ENCODE results near the gene SF3A2. TPM values are rescaled to one million over a fixed set of nuclear protein-coding genes. Genes with fewer than 3 reads are reported as not detected.
"Not testable (repeated sequence)": the region's sequence is repeated elsewhere in the genome, so short reads cannot be mapped to it uniquely, and the experiment has no call there.

SF3A2 gene
- total RNA-seq, 1 donor from 2014 or later: 39.7 TPM

DNA sequence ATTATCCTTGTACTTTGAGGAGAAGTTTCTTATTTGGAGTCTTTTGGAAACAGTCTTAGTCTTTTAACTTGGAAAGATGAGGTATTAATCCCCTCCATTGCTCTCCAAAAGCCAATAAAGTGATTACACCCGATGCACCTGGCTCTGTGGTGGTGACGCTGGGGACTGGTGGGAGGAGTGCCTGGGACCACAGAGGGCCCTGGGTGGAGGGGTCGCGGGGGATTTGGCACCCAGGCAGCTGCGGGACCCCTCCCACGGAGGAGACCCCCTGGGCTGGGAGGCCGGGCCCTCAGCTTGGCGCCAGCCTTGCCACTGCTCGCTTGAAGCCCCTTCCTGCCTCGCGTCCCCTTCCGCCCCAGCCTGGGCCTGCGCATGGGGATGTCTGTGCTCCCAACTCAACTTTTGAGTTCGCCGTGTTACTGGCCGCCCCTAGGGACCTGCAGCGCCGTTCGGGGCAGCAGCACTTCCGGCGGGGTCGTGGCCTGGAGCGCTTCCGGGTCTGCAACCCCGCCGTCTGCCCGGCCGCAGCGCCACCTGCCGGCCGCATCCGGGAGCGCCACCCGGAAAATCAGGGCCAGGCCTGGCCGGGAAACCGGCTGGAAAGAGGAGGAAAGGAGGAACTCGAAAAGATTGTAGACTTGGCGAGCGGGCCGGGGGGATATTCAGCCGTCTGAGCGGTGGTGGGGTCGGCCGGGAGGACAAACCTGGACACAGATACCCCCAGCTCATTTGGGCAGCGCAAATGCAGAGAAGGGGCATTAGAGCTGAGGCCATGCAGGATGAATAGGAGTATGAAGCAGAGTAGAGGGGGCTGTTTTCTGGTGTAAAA lies 36.9 kb downstream of the SF3A2 start:
- DNase-seq (ENCODE audit: low spot score): peak; percentile 64

DNA sequence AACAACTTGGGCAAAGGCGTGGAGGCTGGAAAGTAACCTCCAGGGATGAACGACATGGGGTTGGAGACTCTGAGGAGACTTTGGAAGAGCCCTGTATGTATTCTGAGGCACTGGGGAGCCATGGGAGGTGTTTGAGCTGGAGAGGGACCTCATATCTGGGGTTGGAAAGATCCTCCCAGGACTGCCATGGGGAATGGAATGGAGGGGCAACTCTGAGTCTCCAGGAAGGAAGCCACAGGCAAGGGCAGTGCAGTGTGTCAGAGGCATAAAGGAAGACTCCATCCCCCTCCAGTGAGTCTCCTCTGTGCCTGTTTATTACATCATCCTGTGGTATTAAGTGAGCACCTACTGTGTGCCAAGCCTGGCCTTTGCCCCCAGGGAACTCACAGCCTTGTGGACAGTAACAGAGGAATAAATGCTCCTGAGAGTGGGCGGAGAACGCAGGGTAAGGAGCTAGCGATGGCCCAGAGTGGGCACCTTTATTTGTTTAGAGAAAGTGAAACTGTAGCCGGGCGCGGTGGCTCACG lies 37.6 kb downstream of the SF3A2 start:
- DNase-seq (ENCODE audit: low spot score): no peak

DNA sequence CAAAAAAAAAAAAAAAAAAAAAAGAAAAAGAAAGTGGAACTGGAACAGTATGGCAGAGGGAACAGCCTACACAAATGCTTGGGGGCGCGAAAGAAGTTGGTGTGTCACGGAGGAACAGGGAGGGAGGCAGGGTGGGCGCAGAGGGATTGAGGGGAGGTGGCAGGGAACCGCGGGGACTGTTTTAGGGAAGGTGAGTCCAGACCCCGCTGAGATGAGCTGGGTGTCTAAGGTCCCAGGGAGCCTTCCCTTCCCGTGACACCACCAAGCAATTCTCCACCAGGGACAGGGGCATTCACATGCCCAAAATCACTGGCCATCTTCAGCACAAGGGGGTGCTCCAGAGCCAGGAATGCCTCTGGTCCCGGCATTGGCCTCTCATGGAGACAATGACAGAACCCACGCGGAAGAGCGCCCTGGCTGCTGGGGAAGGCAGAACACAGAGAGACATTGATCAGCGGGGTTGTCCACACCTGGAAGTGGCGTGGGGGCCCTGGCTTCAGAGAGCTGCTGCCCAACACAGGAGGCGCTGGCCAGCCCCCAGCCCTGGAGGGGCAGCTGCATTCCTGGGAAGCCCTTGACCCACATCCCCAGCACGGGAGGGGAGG lies 38.4 kb downstream of the SF3A2 start:
- DNase-seq (ENCODE audit: low spot score): peak; percentile 51

DNA sequence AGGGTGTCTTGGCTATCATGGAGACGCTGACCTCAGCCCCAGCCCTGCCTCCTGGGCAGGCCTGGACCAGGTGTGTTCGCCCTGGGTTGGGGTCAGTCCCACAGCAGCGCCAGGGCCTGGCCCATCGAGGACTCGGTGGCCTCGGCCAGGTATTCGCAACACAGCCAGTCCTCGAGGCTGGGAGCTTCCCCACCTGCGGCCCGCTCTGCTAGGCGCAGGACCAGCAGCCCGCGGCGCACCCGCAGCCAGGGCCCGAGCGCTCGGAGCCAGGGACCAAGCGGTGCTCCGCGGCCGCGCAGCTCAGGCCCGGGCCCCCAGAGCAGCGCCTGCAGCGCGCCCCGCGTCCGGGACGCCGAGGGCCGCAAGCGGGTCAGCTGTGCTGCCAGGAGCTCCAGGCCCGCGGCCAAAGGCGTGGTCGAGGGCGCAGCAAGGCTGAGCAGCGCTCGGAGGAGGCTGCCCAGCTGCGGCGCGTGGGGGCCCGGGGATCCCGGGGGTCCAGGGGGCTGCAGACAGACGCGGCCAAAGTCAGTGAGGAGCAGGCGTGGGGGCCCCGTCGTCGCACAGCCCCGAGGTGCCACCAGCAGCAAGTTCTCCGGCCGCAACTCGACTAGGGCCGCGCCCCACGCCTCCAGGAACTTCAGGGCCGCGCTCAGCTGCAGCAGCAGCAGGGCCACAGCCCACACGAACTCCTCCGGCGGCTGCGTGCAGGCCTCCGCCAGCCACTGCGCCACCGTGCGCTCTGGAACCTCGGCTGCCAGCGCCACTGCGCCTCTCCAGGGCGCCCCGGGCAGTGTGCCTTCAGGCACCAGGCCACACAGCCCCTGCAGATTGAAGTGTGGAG lies 39.2 kb downstream of the SF3A2 start:
- DNase-seq (ENCODE audit: low spot score): no peak

DNA sequence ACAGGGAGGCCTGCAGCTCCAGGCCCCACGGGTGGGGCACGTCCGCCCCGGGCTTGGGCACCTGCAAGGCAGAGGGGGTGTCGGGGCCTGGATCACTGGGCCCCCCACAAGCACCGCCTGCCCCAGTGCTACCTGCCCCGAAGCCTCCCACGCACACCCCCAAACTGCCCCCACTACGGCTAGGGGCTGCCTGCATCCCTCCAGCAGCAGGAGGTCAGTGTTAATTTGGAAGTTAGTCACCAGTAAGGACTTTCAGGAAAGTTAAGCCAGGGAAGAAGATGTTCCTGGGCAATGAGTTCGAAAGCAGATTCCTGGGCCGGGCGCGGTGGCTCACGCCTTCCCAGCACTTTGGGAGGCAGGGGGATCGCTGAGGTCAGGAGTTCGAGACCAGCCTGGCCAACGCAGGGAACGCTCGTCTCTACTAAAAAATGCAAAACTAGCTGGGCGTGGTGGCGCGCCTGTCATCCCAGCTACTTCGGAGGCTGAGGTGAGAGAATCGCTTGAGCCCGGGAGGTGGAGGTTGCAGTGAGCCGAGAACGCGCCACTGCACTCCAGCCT lies 39.9 kb downstream of the SF3A2 start:
- DNase-seq (ENCODE audit: low spot score): no peak

DNA sequence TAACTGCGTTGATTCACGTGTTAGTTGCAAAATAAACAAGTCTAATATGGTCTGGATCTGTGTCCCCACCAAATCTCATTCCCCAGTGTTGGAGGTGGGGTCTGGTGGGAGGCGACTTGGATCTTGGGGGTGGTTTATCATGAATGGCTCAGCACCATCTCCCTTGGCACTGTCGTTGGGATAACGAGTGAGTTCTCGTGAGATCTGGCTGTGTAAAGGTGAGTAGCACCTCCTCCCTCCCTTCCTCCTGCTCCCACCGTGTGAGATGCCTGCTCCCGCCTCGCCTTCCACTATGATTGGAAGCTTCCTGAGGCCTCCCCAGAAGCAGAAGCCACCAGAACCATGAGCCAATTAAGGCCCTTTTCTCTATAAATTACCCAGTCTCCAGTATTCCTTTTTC lies 40.5 kb downstream of the SF3A2 start:
- DNase-seq (ENCODE audit: low spot score): no peak

DNA sequence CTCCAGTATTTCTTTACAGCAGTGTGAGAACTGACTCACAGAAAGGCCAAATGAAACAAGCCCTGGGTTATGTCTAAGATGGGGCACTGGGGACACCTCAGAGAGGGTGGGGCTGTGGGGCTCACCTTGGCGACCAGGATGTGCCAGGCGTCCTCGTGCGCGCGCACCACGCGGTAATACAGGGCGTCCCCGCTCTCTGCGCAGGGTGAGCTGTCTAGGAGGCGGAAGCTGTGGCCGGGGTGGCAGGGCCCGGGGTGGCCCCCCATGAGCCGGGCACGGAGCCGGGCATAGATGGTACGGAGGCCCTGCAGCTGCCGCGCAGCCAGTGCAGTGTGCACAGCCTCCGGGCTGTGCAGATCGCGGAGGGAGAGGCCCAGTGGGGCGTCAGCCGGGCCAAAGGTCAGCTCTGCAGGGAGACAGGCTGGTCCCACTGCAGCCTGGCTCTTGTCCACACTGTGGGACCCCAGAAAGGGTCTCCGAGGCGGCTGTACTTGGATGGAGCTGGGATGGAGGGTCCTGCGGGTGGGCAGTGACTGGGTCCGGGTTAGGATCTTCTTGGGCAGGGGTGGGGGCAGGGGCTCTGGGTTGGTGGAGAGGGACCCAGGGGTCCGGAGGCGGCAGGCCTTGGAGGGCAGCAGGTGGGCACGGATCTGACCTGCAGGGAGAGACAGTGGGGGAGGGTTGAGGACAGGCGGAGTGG lies 42.0 kb downstream of the SF3A2 start:
- DNase-seq (ENCODE audit: low spot score): no peak

DNA sequence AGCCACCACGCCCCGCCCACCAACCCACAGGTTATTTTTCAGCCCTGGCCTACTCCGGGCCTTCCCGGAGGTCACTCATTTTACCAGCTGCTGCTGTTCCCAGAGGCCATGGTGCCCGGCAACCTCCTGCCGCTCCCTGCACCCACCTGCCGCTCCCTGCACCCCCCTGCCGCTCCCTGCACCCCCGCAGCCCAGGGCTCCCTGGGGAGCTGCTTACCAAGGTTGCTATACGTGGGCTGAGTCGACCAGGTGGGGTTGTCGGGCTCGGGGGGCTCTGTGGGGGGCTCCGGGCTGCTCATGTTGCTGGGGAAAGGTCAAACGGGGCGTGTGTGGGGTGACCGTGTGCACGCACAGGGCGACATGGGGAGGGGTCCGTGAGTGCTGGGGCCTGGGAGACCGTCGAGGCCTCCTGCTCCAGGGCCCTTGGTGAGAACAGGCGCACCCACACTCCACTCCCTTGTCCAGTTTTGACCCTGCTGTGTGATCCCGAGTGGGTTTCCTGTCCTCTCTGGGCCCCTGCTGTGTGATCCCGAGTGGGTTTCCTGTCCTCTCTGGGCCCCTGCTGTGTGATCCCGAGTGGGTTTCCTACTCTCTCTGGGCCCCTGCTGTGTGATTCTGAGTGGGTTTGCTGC lies 44.1 kb downstream of the SF3A2 start:
- DNase-seq (ENCODE audit: low spot score): no peak

DNA sequence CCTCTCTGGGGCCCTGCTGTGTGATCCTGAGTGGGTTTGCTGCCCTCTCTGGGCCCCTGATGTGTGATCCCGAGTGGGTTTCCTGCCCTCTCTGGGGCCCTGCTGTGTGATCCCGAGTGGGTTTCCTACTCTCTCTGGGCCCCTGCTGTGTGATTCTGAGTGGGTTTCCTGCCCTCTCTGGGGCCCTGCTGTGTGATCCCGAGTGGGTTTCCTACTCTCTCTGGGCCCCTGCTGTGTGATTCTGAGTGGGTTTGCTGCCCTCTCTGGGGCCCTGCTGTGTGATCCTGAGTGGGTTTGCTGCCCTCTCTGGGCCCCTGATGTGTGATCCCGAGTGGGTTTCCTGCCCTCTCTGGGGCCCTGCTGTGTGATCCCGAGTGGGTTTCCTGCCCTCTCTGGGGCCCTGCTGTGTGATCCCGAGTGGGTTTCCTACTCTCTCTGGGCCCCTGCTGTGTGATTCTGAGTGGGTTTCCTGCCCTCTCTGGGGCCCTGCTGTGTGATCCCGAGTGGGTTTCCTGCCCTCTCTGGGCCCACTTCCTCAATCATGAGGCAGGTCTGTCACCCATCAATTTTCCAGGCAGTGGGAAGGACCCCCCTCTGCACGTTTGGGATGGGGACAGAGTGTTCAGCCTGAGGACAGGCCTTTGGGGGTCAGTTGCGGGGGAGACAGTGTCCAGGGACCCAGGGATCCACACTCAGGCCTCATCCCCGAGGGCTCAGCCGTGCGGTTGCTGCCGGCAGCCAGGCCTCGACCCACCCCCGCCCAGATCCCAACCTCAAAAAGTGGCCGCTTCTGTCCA lies 44.8 kb downstream of the SF3A2 start:
- DNase-seq (ENCODE audit: low spot score): not testable (repeated sequence)

DNA sequence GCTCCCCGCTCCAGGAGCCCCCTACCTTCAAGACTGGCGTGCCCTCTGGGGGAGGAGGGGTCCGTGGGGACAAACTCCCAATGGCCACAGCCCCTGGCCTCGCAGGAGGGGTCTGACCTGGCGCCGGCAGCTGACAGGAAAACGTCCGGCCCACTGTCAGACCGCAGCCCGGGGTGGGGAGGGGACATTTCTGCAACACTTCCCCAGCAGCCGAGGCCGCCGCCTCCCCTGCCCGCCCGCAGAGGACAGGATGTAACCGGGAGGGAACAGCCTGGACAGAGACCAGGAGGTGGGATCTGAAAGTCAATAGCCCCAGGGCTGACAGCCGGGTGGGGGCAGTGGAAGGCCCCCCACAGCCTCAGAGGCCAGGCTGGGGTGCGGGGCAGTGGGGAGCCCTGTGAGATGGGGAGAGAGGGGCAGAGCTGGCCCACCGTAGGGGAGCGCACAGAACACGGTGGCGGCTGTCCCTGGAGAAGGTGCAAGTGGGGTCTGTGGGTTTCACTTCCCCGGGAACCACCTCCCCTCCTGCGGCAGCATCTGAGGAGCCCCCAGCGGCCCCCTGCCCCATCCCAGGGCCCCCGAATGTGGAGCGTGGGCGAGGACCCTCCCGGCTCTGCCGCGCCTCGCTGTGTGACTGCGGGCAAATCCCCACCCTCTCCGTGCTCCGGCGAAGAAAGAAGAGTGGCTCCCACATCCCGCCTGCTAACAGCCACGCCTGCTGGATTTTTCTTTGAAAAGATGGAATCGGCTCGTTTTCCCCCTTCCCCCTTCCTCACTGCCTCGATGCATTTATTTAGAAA lies 45.6 kb downstream of the SF3A2 start, which contains the start of gene PEAK3:
Gene PEAK3, minus strand, starts transcription at position 114 of the 800 bp plus-strand sequence. CDS start 1,244 bp downstream, outside the sequence.
- no peak for DNase-seq (ENCODE audit: low spot score)

DNA sequence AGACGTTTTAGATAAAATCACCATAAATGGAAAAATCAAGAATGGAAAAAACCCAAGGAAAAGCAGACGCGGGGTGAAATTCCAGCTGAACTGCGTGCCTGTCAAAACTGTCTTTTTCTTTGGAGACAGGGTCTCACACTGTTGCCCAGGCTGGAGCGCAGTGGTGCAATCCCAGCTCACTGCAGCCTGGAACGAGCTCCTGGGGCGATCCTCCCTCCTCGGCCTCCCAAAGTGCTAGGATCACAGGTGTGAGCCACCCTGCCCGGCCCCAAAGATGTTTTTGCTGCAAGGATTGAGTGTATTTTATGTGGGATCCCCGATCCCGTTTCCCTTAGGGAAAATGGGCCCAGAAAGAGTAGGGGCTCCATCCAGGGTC lies 46.2 kb downstream of the SF3A2 start:
- no peak for DNase-seq (ENCODE audit: low spot score)

DNA sequence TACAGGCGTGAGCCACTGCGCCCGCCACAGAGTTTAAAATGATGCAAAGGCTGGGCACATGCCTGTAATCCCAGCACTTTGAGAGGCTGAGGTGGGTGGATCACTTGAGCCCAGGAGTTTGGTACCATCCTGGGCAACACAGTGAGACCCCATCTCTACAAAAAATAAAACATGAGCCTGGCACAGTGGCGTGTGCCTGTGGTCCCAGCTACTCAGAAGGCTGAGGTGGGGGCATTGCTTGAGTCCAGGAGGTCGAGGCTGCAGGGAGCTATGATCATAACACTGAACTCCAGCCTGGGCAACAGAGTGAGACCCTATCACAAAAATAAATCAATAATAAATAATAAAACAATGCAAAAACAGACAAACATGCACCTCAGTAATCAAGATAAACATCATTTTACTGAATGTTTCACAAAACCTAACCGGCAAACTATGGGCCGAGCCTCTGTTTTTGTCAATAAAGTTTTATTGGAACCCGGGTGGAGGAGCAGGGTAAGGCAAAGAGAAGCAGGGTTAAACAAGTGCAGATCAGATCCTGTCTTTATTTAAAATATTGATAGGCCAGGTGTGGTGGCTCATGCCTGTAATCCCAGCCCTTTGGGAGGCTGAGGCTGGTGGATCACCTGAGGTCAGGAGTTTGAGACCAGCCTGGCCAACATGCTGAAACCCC lies 47.3 kb downstream of the SF3A2 start:
- DNase-seq (ENCODE audit: low spot score): no peak

DNA sequence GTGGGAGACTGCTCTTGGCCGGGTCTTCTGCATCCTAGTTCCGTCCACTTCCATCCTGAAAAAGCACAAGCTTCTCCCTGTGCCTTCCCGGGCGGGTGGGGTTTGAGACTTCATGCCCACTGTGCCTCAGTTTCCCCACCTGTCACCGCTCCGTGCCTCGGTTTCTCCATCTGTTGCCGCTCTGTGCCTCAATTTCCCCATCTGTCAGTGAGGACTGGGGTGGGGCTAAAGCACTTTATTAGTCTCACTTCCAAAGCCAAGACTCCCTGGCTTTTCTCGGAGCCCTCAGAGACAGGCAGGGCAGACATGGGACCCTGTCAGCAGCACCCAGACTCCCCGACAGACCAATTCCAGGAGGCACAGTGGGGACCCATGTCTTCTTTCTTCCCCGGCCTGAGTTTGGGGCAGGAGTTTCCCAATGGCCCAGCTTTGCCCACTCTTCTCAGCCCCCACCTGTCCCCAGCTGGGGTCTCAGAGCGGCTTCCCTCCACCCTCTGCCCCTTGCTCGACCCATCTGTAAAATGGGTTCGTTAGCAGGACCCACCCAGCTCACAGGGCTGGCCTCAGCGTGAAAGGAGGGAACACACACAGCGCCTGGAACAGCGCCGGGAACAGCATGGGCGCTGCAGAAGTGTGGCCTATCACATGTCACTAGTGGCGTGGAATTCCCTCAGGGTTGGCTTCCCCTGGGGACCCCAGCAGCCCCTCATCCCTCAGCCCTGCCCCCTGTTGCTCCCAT lies 49.9 kb downstream of the SF3A2 start:
- no peak for DNase-seq (ENCODE audit: low spot score)

DNA sequence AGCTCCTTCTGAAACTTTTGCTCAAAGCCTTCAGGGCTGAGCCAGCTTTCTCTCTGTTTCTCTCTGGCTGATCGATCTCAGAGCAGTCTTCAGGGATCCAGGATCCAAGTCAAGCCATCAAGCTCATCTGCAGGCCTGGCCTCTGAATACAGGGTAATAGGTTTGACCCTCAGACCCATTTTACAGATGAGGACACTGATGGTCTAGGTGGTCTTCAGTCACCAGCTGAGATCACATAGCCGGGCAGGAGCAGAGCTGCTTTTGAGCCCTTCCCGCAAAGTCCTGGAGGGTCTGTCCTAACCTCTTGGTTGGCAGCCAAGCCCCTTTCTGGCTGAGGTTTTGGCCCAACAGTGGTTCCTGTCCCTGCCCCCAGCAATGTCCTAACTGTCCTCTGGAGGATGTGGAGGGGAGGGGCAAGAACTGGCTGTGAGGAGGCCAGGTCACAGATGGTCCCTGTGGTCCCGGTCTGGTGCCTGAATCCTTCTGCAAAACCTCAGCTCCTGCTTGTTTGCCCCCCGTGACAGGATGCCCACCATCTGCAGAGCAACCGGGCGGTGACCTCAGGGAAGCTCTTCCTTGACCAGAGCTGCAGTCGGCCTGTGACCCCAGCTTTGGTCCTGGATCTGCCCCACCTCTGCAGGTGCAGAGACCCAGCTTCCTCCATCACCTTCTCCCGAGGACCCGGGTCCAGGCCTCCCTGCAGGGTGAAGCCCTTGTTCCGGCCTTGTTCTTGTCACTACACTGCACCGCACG lies 51.1 kb downstream of the SF3A2 start:
- DNase-seq (ENCODE audit: low spot score): no peak

DNA sequence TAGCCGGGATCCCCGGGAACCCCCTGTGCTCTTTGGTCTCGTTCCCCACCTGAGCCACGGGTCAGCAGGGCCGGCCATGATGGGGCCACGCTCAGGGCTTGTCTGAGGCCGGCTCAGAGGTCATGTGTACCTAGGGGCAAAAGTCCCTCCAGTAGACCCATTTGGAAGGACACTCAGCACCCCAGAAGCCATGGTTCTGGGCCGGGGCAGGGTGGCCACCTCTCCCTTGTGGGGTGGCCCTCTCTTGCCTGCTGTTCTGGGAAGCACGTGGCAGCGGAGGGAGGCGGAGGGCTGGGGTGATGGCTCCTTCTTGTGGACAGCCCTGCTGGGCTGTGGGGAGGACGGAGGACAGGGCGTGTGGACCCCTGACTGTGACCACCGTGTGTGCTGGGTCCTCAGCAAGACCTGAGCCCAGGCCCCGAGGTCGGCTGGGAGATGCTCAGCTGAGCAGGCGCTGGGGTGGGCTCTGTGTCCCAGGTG lies 51.8 kb downstream of the SF3A2 start:
- no peak for DNase-seq (ENCODE audit: low spot score)

DNA sequence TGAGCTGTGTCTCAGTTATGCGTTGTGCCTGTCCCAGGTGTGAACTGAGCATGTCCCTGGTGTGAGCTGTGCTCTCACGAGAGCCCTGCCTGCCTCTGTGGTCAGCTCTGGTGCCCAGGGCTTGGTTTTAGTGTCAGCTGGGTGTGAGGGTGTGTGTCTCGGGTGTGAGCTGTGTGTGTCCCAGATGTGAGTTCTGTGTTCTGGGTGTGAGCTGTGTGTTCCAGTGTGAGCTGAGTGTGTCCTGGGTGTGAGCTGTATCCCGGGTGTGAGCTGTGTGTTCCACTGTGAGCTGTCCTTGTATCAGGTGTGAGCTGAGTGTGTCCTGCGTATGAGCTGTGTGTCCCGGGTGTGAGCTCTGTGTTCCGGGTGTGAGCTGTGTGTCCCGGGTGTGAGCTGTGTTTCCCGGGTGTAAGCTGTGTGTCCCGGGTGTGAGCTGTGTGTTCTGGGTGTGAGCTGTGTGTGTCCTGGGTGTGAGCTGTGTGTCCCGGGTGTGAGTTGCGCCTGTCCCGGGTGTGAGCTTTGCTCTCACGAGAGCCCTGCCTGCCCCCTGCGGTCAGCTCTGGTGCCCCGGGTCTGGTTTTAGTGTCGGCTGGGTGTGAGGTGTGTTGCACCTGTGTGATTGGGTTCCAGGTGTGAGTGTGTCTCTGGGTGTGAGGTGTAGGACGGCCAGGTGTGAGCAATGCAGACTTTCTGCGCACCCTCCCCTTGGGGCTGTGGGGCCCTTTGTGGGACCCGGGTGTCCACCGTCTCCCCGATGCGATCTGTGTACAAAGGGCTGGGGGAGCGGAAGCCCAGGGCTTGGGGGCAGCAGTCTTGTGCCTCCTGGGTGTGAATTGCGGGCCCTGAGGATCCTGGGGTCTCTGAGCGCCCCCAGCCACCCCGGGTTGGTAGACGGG lies 52.4 kb downstream of the SF3A2 start:
- no peak for DNase-seq (ENCODE audit: low spot score)

Measured in umbilical cord (tissue), 2 donors.